Limb (tissue), 2 donors: ENCODE data around the gene AOPEP.

Source experiments
- DNase-seq, 2 donors: peaks; one replicate each; pipeline ENCODE4 v3.0.0-alpha.2; 2016; ENCODE audit errors: extremely low spot score in 2 of 2

AOPEP gene

GRCh38 chr9:95058121-95058785, 331.8 kb downstream of the AOPEP start:
- no peak for DNase-seq

GRCh38 chr9:95058795-95059386, 332.4 kb downstream of the AOPEP start:
- no peak for DNase-seq

GRCh38 chr9:95060234-95060633, 333.7 kb downstream of the AOPEP start:
- no peak for DNase-seq

- no peak for DNase-seq
These were observed 334.4 kb downstream of the AOPEP start for GRCh38 chr9:95060916-95061315.

GRCh38 chr9:95061916-95062595, 335.6 kb downstream of the AOPEP start:
- no peak for DNase-seq

GRCh38 chr9:95062596-95063065, 336.1 kb downstream of the AOPEP start:
- no peak for DNase-seq

- DNase-seq = no peak
These were observed 336.8 kb downstream of the AOPEP start for GRCh38 chr9:95063300-95063699.

- no peak for DNase-seq
These were observed 338.7 kb downstream of the AOPEP start for GRCh38 chr9:95065224-95065623.

- no peak for DNase-seq
These were observed 340.6 kb downstream of the AOPEP start for GRCh38 chr9:95067057-95067456.

- no peak for DNase-seq
These were observed 341.4 kb downstream of the AOPEP start for GRCh38 chr9:95067897-95068296.

- DNase-seq = no peak
These were observed 344.1 kb downstream of the AOPEP start for GRCh38 chr9:95070549-95071021.

GRCh38 chr9:95071450-95071849, 345.0 kb downstream of the AOPEP start:
- no peak for DNase-seq

GRCh38 chr9:95071925-95072324, 345.4 kb downstream of the AOPEP start:
- DNase-seq = no peak

- no peak for DNase-seq
These were observed 346.6 kb downstream of the AOPEP start for GRCh38 chr9:95073042-95073607.

GRCh38 chr9:95073918-95074317, 347.4 kb downstream of the AOPEP start:
- no peak for DNase-seq

GRCh38 chr9:95074632-95075031, 348.1 kb downstream of the AOPEP start:
- DNase-seq = no peak

GRCh38 chr9:95075700-95076099, 349.2 kb downstream of the AOPEP start:
- no peak for DNase-seq

- DNase-seq = no peak
These were observed 350.2 kb downstream of the AOPEP start for GRCh38 chr9:95076696-95077052.

GRCh38 chr9:95077053-95077765, 350.7 kb downstream of the AOPEP start:
- no peak for DNase-seq

GRCh38 chr9:95077766-95078370, 351.4 kb downstream of the AOPEP start:
- no peak for DNase-seq

GRCh38 chr9:95078511-95078910, 352.0 kb downstream of the AOPEP start:
- DNase-seq = no peak
